Measurements from ENCODE around the gene SPEN.

DNA sequence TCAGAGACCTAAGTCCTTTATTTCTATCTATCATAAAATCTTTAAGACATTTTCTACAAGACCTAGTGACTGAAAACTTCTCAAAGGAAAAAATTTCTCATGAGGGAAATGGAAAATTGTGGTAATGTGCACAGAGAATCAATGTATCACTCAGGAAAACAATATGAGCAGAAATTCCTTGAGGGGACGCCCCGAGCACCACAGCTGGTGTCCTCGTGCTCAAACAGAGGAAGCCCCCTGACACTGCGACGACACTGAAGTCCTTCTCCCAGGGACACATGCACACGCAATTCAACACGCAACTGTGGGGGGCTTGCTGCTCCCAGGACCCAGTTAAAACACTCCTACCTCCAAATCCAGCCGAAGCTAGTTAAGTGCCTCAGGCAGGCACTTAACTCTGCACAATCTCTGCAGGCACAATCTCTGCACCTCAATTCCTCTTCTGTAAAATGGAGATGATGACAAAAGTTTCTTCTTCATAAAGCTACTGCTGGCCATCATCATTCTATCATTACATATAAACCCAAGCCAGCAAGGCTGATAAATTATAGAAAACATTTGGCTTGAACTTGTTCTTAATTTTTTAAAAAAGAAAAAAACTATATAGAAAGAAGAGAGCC is 112.4 kb downstream of the SPEN start:
- TF ChIP-seq, protein P1, sequence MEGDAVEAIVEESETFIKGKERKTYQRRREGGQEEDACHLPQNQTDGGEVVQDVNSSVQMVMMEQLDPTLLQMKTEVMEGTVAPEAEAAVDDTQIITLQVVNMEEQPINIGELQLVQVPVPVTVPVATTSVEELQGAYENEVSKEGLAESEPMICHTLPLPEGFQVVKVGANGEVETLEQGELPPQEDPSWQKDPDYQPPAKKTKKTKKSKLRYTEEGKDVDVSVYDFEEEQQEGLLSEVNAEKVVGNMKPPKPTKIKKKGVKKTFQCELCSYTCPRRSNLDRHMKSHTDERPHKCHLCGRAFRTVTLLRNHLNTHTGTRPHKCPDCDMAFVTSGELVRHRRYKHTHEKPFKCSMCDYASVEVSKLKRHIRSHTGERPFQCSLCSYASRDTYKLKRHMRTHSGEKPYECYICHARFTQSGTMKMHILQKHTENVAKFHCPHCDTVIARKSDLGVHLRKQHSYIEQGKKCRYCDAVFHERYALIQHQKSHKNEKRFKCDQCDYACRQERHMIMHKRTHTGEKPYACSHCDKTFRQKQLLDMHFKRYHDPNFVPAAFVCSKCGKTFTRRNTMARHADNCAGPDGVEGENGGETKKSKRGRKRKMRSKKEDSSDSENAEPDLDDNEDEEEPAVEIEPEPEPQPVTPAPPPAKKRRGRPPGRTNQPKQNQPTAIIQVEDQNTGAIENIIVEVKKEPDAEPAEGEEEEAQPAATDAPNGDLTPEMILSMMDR (conservative IDR thresholded peaks at IDR 0.05): no peak
- TF ChIP-seq ZFX (IDR thresholded peaks at IDR 0.05): no peak

Data from C4-2B (cell line).